Endothelial cell (in vitro differentiated cells): ENCODE results near the gene NAA15. TPM values are rescaled to one million over a fixed set of nuclear protein-coding genes. Genes with fewer than 3 reads are reported as not detected.
"Not testable (repeated sequence)": the region's sequence is repeated elsewhere in the genome, so short reads cannot be mapped to it uniquely, and the experiment has no call there.

Source experiments
- DNase-seq: peaks from one replicate; pipeline ENCODE4 v3.0.0; 2021; ENCODE audit warnings: low spot score
- H3K27ac Mint-ChIP-seq: one replicate; pipeline ENCODE4 v1.8.0; 2021; ENCODE audit warnings: mixed read lengths, inconsistent platforms; ENCODE audit not compliant: unreplicated experiment
- H3K27me3 Mint-ChIP-seq: one replicate; pipeline ENCODE4 v1.8.0; 2021; ENCODE audit warnings: mild to moderate bottlenecking, moderate library complexity, mixed read lengths, inconsistent platforms; ENCODE audit not compliant: unreplicated experiment
- H3K36me3 Mint-ChIP-seq: one replicate; pipeline ENCODE4 v1.8.0; 2021; ENCODE audit warnings: mild to moderate bottlenecking, low read depth, mixed read lengths, inconsistent platforms; ENCODE audit not compliant: unreplicated experiment
- H3K4me1 Mint-ChIP-seq: one replicate; pipeline ENCODE4 v1.8.0; 2021; ENCODE audit warnings: mild to moderate bottlenecking, mixed read lengths, inconsistent platforms; ENCODE audit not compliant: unreplicated experiment
- H3K4me3 Mint-ChIP-seq: one replicate; pipeline ENCODE4 v1.8.0; 2021; ENCODE audit warnings: mild to moderate bottlenecking, mixed read lengths, inconsistent platforms; ENCODE audit not compliant: unreplicated experiment
- H3K9me3 Mint-ChIP-seq: one replicate; pipeline ENCODE4 v1.8.0; 2021; ENCODE audit warnings: mixed read lengths, inconsistent platforms; ENCODE audit not compliant: unreplicated experiment
- total RNA-seq: library from RNA; stranded (reverse); fragmentation: NEBNext Ultra II Directional; extraction: Animal tissue kit (Norgen Biotek cat#: 25700); gene quantifications from one replicate; pipeline ENCODE4 v1.2.1, GENCODE V29; 2021; ENCODE audit not compliant: unreplicated experiment
- TF ChIP-seq, protein P1 (sequence below): fragments of 200-600 bp; sonication (generic); IDR thresholded peaks from one replicate; pipeline ENCODE4 v1.5.0; 2021; ENCODE audit warnings: antibody characterized with exemption; ENCODE audit not compliant: unreplicated experiment

NAA15 gene
- total RNA-seq, 1 donor from 2014 or later: 37.8 TPM

GRCh38 chr4:139457318-139457717 is 156.0 kb downstream of the NAA15 start:
- TF ChIP-seq, protein P1, sequence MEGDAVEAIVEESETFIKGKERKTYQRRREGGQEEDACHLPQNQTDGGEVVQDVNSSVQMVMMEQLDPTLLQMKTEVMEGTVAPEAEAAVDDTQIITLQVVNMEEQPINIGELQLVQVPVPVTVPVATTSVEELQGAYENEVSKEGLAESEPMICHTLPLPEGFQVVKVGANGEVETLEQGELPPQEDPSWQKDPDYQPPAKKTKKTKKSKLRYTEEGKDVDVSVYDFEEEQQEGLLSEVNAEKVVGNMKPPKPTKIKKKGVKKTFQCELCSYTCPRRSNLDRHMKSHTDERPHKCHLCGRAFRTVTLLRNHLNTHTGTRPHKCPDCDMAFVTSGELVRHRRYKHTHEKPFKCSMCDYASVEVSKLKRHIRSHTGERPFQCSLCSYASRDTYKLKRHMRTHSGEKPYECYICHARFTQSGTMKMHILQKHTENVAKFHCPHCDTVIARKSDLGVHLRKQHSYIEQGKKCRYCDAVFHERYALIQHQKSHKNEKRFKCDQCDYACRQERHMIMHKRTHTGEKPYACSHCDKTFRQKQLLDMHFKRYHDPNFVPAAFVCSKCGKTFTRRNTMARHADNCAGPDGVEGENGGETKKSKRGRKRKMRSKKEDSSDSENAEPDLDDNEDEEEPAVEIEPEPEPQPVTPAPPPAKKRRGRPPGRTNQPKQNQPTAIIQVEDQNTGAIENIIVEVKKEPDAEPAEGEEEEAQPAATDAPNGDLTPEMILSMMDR: no peak
- Mint-ChIP-seq H3K27ac (no peak overlapping the region), H3K27me3 (no peaks in the 10 kb centered on the region), H3K36me3 (no peaks in the 10 kb centered on the region), H3K4me1 (peaks cover 48% of the 10 kb centered on the region), H3K9me3 (no peaks in the 10 kb centered on the region), H3K4me3 (no peak overlapping the region)
- no peak for DNase-seq

GRCh38 chr4:139458543-139458942 is 157.2 kb downstream of the NAA15 start:
- peaks cover 1% of the 10 kb centered on the region for H3K27me3 Mint-ChIP-seq
- peaks cover under 1% of the 10 kb centered on the region for H3K36me3 Mint-ChIP-seq
- H3K27ac Mint-ChIP-seq: peak overlapping the region; percentile 62
- H3K4me3 Mint-ChIP-seq: peak overlapping the region; percentile 14
- no peaks in the 10 kb centered on the region for H3K9me3 Mint-ChIP-seq
- DNase-seq: no peak
- TF ChIP-seq, protein P1: no peak
- peaks cover 41% of the 10 kb centered on the region for H3K4me1 Mint-ChIP-seq

DNA sequence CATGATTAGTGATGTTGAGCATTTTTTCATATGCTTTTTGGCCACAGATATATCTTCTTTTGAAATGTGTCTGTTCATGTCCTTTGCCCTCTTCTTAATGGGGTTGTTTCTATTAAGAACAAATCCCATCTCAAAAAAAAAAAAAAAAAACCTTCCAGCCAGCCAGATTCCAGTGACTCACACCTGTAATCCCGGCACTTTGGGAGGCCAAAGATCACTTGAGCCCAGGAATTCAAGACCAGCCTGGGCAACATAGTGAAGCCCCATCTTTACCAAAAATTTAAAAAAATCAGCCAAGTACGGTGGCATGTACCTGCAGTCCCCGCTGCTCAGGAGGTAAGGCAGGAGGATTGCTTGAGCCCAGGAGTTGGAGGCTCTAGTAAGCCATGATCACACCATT is 157.7 kb downstream of the NAA15 start:
- Mint-ChIP-seq H3K4me3 (no peak overlapping the region), H3K27me3 (peaks cover 5% of the 10 kb centered on the region), H3K4me1 (peaks cover 41% of the 10 kb centered on the region), H3K36me3 (peaks cover 5% of the 10 kb centered on the region), H3K27ac (no peak overlapping the region), H3K9me3 (no peaks in the 10 kb centered on the region)
- TF ChIP-seq, protein P1: no peak
- DNase-seq: no peak

DNA sequence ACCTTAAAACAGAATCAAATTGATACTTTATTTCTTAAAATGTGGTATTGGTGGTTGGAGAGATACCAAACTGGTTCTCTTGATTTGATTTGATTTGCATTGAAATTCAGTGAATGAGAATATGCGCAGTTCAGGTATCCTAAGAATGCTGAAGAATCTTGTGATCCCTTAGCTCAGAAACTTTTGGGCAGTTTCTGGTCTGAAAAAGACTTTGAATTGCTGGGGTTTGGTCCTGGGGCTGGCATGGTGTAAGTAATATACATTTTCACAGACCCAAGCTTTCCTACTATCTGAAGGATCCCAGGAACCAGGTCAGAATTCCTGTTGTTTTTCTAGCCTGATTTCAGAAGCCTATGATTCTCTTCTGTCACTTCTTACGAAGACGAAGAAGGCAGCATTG is 159.3 kb downstream of the NAA15 start:
- Mint-ChIP-seq H3K36me3 (peaks cover 7% of the 10 kb centered on the region), H3K27me3 (peaks cover 5% of the 10 kb centered on the region), H3K4me1 (peaks cover 31% of the 10 kb centered on the region), H3K4me3 (no peak overlapping the region), H3K27ac (no peak overlapping the region), H3K9me3 (no peaks in the 10 kb centered on the region)
- TF ChIP-seq, protein P1: no peak
- DNase-seq: no peak

DNA sequence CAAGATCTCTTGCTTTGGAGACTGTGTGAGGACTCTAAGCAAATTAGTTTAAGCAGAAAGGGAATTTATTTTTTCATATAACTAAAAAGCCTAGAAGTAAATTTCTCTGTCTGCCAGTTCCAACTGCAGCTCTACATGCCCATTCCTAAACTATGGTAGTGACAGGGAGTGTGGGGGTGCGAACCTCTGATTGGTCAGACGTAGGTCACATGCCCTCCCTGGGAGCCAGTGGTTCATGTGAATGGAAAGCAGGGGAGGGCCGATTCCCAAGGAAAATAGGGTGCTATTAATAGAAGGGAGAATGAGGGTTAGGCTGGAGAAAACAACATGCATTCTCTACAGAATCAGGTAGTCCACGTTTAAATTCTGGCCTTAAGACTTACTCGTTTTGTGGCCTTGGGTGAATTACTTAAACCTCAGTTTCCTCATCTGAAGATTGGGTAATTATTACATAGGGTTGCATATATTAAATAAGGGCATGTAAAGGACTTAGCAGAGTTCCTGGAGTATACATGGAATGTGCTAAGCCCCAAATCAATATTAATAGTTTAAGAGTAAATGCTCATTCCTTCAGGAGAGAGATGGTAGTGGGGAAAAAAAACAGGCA is 159.8 kb downstream of the NAA15 start:
- Mint-ChIP-seq H3K27me3 (peaks cover 5% of the 10 kb centered on the region), H3K36me3 (peaks cover 7% of the 10 kb centered on the region), H3K9me3 (no peaks in the 10 kb centered on the region), H3K4me1 (peaks cover 28% of the 10 kb centered on the region), H3K4me3 (no peak overlapping the region), H3K27ac (no peak overlapping the region)
- DNase-seq: no peak
- TF ChIP-seq, protein P1: no peak

DNA sequence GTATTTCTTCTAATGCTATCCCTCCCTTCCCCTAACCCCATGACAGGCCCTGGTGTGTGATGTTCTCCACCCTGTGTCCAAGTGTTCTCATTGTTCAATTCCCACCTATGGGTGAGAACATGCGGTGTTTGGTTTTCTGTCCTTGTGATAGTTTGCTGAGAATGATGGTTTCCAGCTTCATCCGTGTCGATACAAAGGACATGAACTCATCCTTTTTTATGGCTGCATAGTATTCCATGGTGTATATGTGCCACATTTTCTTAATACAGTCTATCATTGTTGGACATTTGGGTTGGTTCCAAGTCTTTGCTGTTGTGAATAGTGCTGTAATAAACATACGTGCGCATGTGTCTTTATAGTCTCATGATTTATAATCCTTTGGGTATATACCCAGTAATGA is 163.2 kb downstream of the NAA15 start:
- not testable (repeated sequence) for DNase-seq, H3K27me3 Mint-ChIP-seq, H3K4me1 Mint-ChIP-seq, H3K27ac Mint-ChIP-seq, H3K4me3 Mint-ChIP-seq, H3K9me3 Mint-ChIP-seq
- peaks cover 19% of the 10 kb centered on the region for H3K36me3 Mint-ChIP-seq
